Epithelial cell of proximal tubule (primary cell): ENCODE data around the gene ANKS4B. TPM values are rescaled to one million over a fixed set of nuclear protein-coding genes. Genes with fewer than 3 reads are reported as not detected.
A peak's percentile ranks its signal among the peaks of the same experiment; 100 is the strongest.
"Not testable (repeated sequence)": the region's sequence is repeated elsewhere in the genome, so short reads cannot be mapped to it uniquely, and the experiment has no call there.

Source experiments
- DNase-seq: peaks from one replicate; pipeline ENCODE4 v3.0.0-alpha.2; 2011; ENCODE audit warnings: low read depth
- H3K4me3 ChIP-seq: 2 replicates; pipeline ENCODE4 v1.5.1; 2011; ENCODE audit warnings: low read depth, mild to moderate bottlenecking, low read length
- CTCF ChIP-seq: conservative IDR thresholded peaks from 2 replicates; pipeline ENCODE4 v1.5.1; 2012; ENCODE audit warnings: low read depth, mild to moderate bottlenecking, low read length
- total RNA-seq: library from RNA; depleted of rRNA; stranded (reverse); fragments of >200 nt; gene quantifications from 2 replicates; pipeline ENCODE4 v1.2.3, GENCODE V29; 2015

The ANKS4B gene
- total RNA-seq, 1 donor from 2014 or later = not detected

- H3K4me3 ChIP-seq = no peak overlapping the region
- TF ChIP-seq CTCF = no peak
- DNase-seq = no peak
Measured at GRCh38 chr16:21285314-21285713, 51.8 kb downstream of the ANKS4B start.

- DNase-seq, H3K4me3 ChIP-seq: not testable (repeated sequence)
Measured at GRCh38 chr16:21289789-21290188, 56.3 kb downstream of the ANKS4B start.

GRCh38 chr16:21300309-21301167, 67.0 kb downstream of the ANKS4B start:
- DNase-seq = peak; percentile 98
- peak; percentile 99 for TF ChIP-seq CTCF

DNA sequence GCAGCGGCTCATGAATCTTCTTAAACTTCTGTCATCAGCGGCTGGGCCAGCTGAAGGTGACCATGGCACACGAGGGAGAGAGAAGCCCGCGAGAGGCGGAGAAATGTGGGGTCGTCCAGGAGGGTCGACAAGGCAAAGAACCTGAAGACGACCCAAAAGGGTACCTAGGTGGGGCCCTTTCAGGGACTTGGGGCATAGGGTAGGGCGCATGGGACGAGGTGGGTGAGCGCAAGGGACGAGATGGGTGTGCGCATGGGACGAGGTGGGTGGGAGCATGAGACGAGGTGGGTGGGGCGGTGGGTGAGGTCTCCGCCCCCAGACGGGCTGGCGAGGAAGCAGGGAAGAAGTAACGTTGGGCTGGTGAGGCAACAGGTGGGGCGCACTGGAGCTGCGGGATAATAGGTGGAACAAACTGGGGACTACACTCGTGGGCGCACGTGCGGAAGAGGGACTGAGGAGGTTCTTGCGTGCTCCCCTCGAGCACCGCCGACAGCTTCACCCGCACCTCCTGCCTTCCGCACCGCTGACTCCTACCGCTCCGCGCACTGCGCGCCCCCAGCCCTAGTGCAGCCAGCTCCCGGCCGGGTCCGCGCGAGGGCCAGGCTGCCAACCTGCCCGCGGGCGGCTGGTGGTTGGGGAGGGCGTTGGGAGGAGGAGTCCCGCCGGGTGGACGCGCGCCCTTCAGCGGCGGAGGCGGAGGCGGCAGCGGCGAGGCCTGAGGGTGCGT, 67.8 kb downstream of the ANKS4B start:
- peak; percentile 11 for TF ChIP-seq CTCF
- DNase-seq = no peak
- peak overlapping the region; percentile 66 for H3K4me3 ChIP-seq

More at GRCh38 chr16:21300309-21301167, 67.0 kb downstream of the ANKS4B start:
- peak overlapping the region; percentile 66 for H3K4me3 ChIP-seq

DNA sequence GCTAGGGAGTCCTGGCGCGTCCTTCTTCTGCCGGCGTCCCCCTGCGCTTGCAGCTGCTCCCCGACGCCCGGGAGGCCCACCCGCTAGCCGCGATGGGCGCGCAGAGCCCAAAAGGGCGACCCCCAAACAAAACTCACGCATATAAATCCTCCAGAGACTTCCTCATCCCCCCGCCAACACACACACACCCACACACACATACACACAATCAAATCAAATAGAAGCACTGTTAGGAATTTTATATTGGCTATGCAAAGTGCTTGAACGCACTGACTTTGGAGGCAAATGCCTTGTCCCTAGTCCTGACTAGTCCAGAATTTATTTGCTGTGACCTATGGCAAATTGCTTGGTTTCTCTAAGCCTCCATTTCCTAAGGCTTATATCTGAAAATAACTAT, 68.4 kb downstream of the ANKS4B start:
- H3K4me3 ChIP-seq = peak overlapping the region; percentile 66
- DNase-seq = no peak
- TF ChIP-seq CTCF = no peak

- DNase-seq = no peak
- TF ChIP-seq CTCF = no peak
- H3K4me3 ChIP-seq = peak overlapping the region; percentile 66
Measured at GRCh38 chr16:21302454-21302853, 69.0 kb downstream of the ANKS4B start.

GRCh38 chr16:21302898-21303528, 69.5 kb downstream of the ANKS4B start:
- peak overlapping the region; percentile 66 for H3K4me3 ChIP-seq
- DNase-seq = peak; percentile 81
- no peak for TF ChIP-seq CTCF
